ENCODE measurements around the gene IL5.
"Not testable (repeated sequence)": the region's sequence is repeated elsewhere in the genome, so short reads cannot be mapped to it uniquely, and the experiment has no call there.

Gene IL5

GRCh38 chr5:132543472-132544201 lies at the start of gene IL5:
TSS of gene IL5 (minus strand) at chr5:132543522. CDS start at chr5:132543478, 44 bp downstream.
- DNase-seq = no peak

GRCh38 chr5:132592521-132592920 lies 49.2 kb upstream of the IL5 start:
- DNase-seq = no peak

GRCh38 chr5:132591145-132591544 lies 47.8 kb upstream of the IL5 start:
- no peak for DNase-seq

- DNase-seq = no peak
Observed at GRCh38 chr5:132589467-132589866, 46.1 kb upstream of the IL5 start.

- DNase-seq = no peak
Observed at GRCh38 chr5:132586063-132586462, 42.7 kb upstream of the IL5 start.

GRCh38 chr5:132584560-132584959 lies 41.2 kb upstream of the IL5 start:
- DNase-seq = not testable (repeated sequence)

GRCh38 chr5:132576123-132576522 lies 32.8 kb upstream of the IL5 start:
- DNase-seq = no peak

- DNase-seq = no peak
Observed at GRCh38 chr5:132566657-132567056, 23.3 kb upstream of the IL5 start.

- DNase-seq = not testable (repeated sequence)
Observed at GRCh38 chr5:132564555-132564954, 21.2 kb upstream of the IL5 start.

- DNase-seq = no peak
Observed at GRCh38 chr5:132561601-132562000, 18.3 kb upstream of the IL5 start.

- DNase-seq = no peak
Observed at GRCh38 chr5:132559383-132560060, 16.2 kb upstream of the IL5 start.

- peak; percentile 32 for DNase-seq
Observed at GRCh38 chr5:132557478-132558172, 14.3 kb upstream of the IL5 start.

- peak; percentile 92 for DNase-seq
Observed at GRCh38 chr5:132556763-132557477, 13.6 kb upstream of the IL5 start, which contains the start of gene RAD50. TSS of gene RAD50 (plus strand) at chr5:132556977. CDS start at chr5:132557325, 348 bp downstream.

GRCh38 chr5:132556153-132556762 lies 12.9 kb upstream of the IL5 start:
- DNase-seq = no peak

GRCh38 chr5:132549576-132549975 lies 6.3 kb upstream of the IL5 start:
- DNase-seq = no peak

GRCh38 chr5:132548834-132549233 lies 5.5 kb upstream of the IL5 start:
- DNase-seq = not testable (repeated sequence)

- no peak for DNase-seq
Observed at GRCh38 chr5:132547269-132547668, 3.9 kb upstream of the IL5 start.

- DNase-seq = no peak
Observed at GRCh38 chr5:132546108-132546507, 2.8 kb upstream of the IL5 start.

- no peak for DNase-seq
Observed at GRCh38 chr5:132540764-132541163, 2.6 kb downstream of the IL5 start.

- no peak for DNase-seq
Observed at GRCh38 chr5:132540149-132540548, 3.2 kb downstream of the IL5 start.

- no peak for DNase-seq
Observed at GRCh38 chr5:132539716-132540115, 3.6 kb downstream of the IL5 start.

GRCh38 chr5:132530946-132531345 lies 12.4 kb downstream of the IL5 start:
- no peak for DNase-seq
